ENCODE measurements around the gene ZER1.
A peak's percentile ranks its signal among the peaks of the same experiment; 100 is the strongest.
"Not testable (repeated sequence)": the region's sequence is repeated elsewhere in the genome, so short reads cannot be mapped to it uniquely, and the experiment has no call there.

Gene ZER1

DNA sequence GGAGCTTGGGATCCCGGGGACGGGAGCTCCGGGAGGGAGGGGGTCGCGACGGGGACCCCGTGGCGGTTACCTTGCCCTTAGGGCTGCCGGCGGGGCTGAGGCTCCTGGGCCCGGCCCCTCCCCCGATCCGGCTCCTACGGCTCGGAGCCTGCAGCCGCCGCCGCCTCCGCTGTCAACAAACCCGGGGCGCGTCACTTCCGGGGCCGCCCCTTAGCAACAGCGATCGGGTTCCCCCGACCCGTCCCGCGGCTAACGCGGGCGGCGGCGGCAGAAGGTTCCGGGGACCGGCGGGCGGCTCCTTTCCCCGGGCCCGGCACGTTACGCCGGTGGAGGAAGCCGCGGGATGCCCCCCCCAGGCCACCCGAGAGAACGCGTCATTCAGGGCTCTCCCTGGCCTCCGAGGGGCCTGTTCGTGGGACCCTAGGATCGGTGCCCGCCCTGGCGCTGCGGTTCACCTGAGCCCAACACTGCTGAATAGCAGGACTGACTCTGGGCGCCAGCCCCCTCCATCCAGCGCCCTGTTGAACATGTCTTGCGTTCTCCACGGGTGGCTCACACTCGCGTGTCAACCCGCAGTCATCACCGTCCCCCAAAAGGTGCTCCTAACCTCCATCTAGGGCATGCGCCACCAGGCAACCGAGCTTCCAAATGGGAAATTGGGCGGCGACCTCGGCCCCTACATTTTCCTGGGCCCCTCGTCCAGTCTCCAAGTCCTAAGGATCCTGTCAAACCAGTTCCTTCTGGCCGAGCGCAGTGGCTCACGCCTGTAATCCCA, at the start of gene ZER1:
ZER1 (minus strand) TSS at position 183 of the 775 bp plus-strand sequence. CDS start 16,362 bp downstream, outside the sequence.
- peak; percentile 87 to 89 (median 88) for DNase-seq (ENCODE audit: low read depth in 3 of 3)

DNA sequence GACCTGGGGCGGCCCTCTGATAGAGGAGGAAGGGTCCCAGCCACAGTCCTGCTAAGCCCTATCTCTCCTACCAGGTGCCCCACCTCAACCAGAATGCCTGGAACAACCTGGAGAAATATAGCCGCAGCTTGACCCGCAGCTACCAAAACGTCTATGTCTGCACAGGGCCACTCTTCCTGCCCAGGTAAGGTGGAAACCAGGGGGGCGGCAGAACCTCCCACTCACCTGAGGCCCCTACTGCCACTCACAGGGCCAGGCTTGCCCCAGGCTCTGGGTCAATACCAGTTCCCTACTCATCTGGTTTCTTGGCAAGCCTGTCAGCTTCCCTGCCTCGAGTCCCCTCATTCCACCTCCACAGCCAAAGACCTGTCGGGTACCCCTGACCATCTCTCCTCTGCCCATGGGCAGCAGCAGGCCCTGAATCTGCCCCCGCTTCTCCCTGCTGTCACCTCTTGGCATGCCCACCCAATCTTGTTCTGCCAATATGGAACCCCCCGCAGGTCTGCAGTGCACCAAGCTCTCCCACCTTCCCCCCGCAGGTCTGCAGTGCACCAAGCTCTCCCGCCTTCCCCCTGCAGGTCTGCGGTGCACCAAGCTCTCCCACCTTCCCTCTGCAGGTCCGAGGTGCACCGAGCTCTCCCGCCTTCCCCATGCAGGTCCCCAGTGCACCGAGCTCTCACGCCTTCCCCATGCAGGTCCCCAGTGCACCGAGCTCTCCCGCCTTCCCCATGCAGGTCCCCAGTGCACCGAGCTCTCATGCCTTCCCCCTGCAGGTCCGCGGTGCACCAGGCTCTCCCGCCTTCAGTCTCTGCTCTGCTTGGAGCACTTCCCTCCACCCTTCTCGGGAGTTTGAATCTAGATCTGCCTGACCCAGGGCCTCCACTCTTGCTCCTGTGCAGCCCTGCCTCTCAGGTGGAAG, 49.2 kb upstream of the ZER1 start:
- no peak for DNase-seq (ENCODE audit: low read depth in 3 of 3)

DNA sequence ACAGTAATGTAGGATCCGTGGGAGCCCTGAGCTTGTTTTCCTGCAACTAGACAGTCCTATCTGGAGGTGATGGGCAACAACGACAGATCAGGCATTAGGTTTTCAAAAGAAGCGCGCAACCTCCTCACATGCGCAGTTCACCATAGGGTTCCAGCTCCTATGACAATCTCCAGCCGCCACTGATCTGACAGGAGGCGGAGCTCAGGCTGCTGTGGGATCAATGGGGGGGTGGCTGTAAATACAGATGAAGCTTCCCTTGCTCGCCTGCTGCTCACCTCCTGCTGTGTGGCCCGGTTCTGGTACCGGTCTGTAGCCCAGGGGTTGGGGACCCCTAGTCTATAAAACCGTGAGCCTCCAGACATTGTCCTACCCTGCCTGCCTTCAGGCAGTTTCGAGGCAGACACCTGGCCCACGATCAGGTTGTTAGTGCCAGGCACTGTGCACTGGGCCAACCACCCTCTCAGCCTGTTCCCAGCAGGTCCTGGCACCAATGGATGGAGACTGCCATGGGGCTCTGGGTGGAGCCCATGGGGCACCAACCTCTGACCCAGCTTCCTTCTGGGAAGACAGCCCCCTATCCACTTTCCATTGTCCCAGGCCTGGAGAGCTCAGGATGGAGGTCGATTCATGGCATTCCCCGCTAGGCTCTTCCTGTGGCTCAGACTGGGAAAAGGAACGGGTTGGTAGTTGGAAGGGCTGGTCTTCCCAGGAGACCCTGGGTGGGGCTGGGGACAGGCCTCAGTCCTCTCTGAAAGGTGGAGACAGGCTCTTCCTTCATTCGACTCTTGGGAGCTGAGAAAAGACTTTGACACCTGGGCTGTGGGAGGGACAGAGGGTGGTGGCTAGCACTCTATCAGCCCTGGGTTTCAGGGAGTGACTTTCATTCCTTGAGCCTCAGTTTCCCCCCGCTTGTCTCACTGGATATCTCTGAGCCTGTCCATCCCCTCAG, 48.3 kb upstream of the ZER1 start:
- no peak for DNase-seq (ENCODE audit: low read depth in 3 of 3)

DNA sequence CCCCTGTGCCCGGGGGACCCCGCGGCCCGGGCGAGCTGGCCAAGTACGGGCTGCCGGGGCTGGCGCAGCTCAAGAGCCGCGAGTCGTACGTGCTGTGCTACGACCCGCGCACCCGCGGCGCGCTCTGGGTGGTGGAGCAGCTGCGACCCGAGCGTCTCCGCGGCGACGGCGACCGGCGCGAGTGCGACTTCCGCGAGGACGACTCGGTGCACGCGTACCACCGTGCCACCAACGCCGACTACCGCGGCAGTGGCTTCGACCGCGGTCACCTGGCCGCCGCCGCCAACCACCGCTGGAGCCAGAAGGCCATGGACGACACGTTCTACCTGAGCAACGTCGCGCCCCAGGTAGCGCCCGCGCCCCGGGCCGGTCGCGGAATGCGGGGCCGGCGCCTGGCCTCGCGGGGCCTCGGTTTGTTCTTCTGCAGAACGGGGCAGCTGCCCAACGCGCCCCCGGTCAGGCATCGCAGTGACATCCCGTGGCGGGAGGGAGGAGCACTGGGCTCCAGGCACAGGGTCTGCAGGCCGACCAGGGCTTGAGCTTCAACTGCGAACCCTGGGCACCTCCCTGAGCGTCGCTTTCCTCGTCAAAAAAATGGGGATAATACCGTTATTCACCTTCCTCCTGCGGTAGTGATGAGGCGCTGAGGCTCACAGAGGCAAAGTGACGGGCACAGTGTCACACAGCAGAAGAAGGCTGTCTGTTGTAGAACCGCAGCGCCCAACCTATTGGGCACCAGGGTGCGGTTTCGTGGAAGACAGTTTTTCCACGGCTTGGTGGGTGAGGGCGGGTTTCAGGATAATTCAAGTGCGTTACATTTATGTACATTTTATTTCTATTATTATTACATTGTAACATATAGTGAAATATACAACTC, 47.4 kb upstream of the ZER1 start:
- peak in 1 of 3 experiments; percentile 35 for DNase-seq (ENCODE audit: low read depth in 3 of 3)

DNA sequence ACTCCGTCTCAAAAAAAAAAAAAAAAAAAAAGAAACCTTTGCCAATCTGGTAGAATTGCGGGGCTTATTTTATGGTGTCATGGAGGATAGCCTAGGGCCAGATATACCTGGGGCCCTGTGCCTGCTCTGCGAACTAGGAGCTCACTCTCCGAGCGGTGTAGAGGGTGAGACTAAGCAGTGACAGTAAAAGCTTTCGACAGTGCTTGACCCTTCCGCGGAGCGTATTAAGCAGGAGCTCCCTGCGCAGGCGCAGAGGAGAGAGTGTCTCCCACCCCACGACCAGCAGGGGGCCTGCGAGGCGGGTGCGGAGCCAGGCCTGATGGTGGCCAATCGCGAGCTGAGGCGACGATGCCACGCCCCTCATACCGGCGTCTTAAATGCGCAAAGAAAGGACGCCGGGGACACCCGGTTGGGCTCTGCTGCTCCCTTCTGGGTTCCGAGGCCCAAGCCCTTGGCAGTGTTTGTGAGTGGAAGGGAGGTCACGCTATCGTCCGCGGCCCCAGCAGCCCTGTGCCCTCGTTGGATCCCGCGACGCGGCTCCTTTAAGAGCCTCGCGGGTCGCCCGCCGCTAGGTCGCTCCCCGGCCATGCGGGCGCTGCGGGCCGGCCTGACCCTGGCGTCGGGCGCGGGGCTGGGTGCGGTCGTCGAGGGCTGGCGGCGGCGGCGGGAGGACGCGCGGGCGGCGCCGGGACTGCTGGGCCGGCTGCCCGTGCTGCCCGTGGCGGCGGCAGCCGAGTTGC, 46.5 kb upstream of the ZER1 start, which contains the start of gene ENDOG:
ENDOG (plus strand) TSS at position 402 of the 740 bp plus-strand sequence; CDS start at position 587, 185 bp downstream.
- peak; percentile 96 to 97 (median 96) for DNase-seq (ENCODE audit: low read depth in 3 of 3)

DNA sequence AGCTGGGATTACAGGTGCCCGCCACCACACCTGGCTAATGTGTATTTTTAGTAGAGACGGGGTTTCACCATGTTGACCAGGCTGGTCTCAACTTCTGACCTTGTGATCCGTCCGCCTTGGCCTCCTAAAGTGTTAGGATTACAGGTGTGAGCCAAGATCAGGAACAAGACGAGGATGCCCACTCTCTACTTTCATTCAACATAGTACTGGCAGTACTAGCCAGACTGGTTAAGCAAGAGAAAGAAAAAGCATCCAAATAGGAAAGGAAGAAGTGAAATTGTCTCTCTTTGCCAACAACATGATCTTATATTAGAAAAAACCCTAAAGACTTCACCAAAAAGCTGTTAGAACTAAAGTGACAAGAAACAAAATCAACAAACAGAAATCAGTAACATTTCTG, 39.1 kb upstream of the ZER1 start:
- DNase-seq (ENCODE audit: low read depth in 3 of 3), result no peak

DNA sequence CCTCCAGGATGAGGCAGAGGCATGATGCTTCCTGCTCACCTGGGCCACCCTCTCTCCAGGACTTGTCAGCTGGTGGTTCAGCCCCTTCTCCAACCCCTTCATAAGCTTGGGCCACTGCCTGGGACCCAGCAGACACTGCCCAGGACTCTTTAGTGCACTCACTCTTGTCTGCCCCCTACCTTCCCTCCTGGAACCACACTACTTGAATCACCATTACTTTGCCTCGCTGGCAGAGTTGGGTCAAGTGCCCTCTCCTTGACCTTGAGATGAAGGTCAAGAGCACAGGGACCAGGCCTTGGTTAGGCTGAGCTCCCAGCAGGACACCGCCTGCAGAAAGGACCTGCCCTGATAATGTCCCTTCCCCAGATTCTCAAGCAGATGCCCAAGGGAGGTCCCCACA, 38.1 kb upstream of the ZER1 start:
- no peak for DNase-seq (ENCODE audit: low read depth in 3 of 3)

DNA sequence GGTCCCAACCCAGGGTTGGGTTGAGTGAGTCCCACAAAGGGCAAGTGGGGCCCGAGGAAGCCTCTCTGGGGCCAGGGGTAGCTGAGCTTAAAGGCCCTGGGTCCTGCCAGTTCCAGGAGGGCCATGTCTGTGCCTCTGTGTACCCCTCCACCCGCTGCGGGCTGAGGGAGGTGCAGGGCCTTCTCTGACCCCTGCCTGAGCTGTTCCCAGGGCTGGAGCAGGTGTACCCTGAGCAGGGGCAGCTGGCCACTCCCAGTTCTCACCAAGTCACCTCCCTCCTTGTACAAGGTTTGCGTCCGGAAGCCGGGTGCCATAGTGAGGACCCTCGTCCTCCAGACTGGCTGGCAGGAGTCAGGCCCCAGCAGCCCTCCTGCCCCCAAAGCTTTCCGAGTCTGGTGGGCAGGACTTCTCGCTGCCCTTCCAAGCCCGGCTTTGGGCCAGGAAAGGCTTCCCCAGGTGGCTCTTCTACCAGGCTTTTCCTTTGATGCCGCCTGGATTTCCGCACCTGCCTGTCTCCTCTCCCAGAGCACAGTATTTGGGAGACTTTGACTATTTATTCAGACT, 37.4 kb upstream of the ZER1 start:
- no peak for DNase-seq (ENCODE audit: low read depth in 3 of 3)

DNA sequence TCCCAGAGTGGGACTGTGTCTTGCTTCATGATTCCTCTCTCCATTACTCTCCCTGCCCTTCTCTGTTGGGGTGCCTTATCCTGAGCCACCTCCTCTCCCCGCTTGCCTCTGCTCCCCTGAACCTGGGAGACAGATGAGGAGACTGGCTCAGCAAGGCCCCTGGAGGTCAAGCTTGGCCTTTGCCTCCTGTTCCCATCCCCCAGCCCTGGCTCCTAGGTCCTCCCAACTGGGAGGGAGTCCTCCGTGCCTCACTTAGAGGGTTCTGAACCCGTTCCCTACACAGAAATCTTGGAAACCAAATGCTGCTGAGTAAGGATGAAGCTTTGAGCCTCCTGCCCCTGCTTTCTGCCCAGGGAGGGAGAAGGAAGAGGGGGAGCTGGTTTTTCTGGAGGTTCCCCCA, 36.8 kb upstream of the ZER1 start:
- no peak for DNase-seq (ENCODE audit: low read depth in 3 of 3)

DNA sequence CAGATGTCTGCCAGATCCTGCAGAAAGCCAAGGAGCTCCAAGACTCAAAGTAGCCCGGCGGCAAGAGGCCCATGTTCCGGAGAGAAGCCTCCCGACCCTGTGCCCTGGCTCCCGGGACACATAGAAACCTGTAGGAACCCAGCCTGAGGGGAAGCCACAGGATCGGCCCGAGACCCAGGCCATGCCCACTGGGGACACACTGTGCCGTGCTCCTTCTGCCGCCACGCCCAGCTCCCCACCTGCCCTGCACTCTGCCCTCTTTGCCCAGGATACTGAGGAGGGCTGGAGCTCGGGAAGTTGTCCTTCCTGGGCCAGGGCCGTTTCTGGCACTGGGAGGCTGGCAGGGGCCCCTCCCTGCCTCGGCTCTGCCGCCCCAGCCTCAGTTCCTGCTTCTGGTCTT, 36.1 kb upstream of the ZER1 start:
- no peak for DNase-seq (ENCODE audit: low read depth in 3 of 3)

DNA sequence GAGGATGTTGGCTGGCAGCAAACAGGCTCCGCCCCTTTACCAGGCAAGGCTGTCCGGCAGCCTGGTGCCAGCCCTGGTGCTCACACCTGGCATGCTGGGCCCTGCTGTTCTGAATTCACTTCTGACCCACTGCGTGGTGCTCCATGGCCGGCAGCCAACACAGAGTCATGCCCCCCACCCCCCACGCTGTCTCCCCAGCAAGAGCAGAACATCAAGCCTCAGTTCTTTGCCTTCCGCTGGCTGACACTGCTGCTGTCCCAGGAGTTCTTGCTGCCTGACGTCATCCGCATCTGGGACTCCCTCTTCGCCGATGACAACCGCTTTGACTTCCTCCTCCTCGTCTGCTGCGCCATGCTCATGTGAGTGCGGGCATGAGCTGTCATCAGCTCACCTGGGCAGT, 33.9 kb upstream of the ZER1 start:
- no peak for DNase-seq (ENCODE audit: low read depth in 3 of 3)

DNA sequence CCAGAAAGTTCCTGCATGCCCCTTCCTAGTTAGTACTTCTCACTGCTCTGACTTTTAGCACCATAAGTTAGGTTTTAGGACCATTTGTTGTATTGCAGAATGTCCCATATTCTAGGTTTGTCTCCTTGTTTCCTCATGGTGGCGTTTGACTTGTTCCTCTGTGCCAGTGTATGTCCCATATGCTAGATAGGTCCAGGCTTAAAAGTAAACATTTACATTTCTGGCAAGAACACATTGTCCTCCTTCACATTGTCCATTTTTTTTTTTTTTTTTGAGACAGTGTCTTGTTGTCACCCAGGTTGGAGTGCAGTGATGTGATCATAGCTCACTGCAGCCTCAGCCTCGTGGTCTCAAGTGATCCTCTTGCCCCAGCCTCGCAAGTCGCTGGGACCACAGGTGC, 30.8 kb upstream of the ZER1 start:
- no peak for DNase-seq (ENCODE audit: low read depth in 3 of 3)

DNA sequence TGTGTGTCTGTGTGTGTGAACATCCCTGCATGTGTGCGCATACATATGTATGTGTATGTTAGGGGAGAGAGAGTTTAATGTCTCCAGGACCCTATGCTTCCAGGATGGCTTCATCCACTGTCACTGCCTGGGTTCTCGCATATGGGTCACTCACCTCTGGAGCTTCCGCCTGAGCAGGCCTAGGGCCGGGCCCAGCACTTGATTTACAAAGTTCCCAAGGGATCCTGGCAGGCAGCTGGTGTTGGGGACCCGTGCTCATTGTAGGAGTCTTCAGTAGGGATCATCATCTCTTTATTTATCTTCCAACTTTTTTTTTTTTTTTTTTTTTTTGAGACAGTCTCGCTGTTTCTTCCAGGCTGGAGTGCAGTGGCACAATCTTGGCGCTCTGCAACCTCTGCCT, 28.3 kb upstream of the ZER1 start:
- no peak for DNase-seq (ENCODE audit: low read depth in 3 of 3)

DNA sequence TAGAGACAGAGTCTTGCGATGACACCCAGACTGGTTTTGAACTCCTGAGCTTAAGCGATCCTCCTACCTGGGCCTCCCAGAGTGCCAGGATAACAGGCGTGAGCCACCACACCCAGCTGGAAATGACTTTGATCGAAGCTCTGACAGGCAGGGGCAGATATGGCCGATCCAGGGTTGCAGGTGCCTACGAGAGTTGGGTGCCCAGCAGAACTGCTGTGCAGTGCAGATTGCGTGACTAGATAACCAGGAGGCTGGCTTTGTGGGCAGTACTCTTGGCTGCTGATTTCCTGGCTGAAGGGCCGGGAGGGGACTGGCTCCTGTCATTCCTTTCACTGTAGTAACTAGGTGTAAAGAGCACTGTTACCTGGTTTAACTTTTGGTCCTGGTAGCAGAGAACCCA, 27.2 kb upstream of the ZER1 start:
- DNase-seq (ENCODE audit: low read depth in 3 of 3), result no peak

DNA sequence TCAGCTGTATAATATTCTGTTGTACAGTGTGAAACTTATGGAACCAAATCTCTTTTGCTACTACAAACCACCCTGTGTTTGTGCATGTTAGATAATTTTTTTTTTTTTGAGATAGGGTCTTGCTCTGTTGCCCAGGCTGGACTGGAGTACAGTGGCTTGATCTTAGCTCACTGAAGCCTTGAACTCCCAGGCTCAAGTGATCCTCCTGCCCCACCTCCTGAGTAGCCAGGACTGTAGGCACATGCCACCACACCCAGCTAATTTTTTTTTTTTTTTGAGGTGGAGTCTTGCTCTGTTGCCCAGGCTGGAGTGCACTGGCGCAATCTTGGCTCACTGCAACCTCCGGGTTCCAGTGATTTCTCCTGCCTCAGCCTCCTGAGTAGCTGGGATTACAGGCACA, 23.2 kb upstream of the ZER1 start:
- not testable (repeated sequence) for DNase-seq (ENCODE audit: low read depth in 3 of 3)

DNA sequence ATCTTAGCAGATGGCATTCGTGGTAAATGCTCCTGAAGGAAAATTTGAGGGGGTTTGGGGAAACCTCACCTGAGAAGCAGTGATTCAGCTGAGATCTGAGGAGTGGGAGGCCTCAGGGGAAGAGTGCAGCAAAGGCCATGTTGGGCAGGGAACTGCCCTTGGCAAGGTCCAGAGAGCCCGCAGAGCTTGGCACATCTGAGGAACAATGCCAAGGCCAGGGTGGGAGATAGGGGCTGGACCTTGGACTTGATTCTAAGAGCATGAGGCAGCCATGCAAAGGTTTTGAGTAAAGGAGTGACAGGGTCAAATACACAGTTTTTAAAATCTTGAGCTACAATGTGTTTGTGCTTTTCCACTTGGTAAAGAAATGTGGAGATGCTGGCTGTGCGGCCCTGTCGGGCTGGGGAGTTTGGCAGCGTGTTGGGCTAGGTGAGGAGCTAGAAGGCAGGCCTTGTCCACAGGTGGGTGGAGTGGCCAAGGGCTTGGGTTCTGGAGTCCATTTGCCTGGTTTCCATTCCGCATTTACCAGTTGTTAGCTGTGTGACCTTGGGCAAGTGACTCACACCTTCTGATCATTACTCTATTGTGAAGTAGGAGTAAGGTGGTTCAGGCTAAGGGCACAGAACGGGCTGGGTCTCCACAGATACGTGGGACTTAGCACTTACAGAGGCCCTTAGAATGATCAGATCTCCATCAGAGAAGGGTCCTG, 21.4 kb upstream of the ZER1 start:
- no peak for DNase-seq (ENCODE audit: low read depth in 3 of 3)

DNA sequence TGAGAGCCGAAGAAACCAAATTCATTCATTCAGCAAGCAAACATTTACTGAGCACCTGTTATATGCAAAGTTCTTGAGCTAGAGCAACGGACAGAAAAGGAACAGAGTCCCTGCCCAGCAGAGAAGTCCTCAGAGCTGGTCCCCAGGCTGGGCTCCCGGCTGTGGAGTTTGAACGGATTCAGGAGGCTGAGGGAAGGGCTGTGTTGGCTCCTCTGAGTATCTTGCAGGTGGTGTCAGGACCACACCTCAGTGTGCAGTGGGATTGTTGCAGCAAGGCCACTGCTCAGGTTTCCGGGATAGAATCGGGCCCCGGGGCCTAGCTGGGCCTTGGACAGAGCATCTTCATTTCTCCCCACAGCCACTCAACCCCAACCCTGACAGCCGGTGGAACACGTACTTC, 20.4 kb upstream of the ZER1 start:
- no peak for DNase-seq (ENCODE audit: low read depth in 3 of 3)

DNA sequence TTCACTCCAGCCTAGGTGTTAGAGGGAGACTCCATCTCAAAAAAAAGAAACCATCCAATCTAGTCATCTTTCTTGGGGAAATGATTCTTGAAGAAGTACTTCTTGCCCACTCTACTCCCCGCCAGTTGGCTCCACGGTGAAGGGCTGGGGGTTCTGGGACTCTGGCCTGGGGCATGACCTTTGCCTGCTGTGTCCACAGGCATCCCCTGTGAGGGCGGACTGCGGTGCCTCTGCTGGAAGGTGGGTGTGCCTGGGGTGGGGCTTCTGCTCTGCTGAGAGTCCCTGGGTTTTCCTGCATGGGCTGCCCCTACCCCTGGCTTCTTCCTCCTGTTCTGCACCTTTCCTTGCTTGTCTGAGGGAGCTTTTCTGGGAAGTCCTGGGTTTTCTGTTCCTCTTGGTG, 18.8 kb upstream of the ZER1 start:
- no peak for DNase-seq (ENCODE audit: low read depth in 3 of 3)

DNA sequence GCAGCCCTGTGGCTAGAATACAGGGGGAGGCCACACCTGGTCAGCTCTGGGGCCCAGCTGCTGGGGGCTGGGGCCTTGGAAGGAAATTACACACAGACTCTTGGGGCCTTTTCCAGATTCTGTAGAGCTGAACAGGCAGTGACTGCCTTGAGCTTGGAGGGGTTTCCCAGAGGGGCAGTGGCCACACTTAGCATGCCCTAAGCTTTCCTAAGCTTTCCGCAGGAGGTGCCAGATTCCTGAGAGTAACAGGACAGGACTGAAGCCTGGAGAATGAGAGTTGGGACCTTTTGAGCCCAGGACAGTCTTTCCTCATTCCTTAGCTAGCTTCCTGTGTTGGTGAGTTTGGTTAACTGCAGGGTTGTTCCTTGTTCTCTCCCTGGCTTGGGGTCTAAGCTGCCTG, 16.7 kb upstream of the ZER1 start:
- no peak for DNase-seq (ENCODE audit: low read depth in 3 of 3)

Measured in stimulated activated CD4-positive, alpha-beta T cell treated with anti-CD3 and anti-CD28 coated beads, TNF-alpha, amount 100 ng/mL, for 4 hours (primary cell).